OCI-LY1 (cell line): ENCODE measurements around the gene CIZ1.

Source experiments
- CTCF ChIP-seq: fragments of 200-600 bp; sonication (generic), shearing (Covaris generic); IDR thresholded peaks from 2 replicates; pipeline ENCODE4 v1.5.1; 2017; ENCODE audit warnings: mild to moderate bottlenecking, antibody characterized with exemption, low read length, moderate library complexity, mixed read lengths
- EZH2 ChIP-seq: fragments of 200-600 bp; sonication (generic), shearing (Covaris generic); IDR thresholded peaks from 2 replicates; pipeline ENCODE4 v1.8.0; 2017; ENCODE audit warnings: borderline replicate concordance, mixed run types, mild to moderate bottlenecking, antibody characterized with exemption, low read length, moderate library complexity, mixed read lengths

- TF ChIP-seq CTCF (no peak), EZH2 (no peak)
Measured at GRCh38 chr9:128128836-128129590, 62.4 kb downstream of the CIZ1 start.
